HL-60 (cell line): ENCODE measurements around the gene BCL3.

Source experiments
- CTCF ChIP-seq: IDR thresholded peaks from one replicate; pipeline ENCODE4 v1.5.1; 2011; ENCODE audit warnings: low read length, control low read depth, inconsistent platforms; ENCODE audit not compliant: insufficient read depth
- GABPA ChIP-seq: IDR thresholded peaks from 2 replicates; pipeline ENCODE4 v1.6.1; 2012; ENCODE audit warnings: low read depth

DNA sequence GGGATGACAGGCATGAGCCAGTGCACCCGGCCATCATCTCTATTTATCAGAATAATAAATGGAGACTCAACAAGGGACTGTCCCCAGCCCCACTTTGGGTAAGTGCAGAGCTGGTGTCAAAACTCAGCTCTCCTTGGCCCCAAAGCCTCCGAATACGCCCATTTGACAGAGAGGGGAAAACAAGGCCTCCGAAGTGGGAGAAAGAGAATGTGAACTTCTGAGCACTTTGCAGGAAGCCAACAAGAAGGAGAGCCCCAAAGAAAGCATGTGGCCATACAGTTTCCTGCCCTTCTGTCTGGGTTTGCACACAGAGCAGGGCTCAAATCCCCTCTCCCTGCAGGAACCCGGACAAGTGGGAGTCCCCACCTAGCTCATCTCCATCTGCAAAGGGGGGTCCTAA, 48.0 kb upstream of the BCL3 start:
- TF ChIP-seq GABPA: no peak
- no peak for TF ChIP-seq CTCF
